Stimulated activated naive CD8-positive, alpha-beta T cell treated with anti-CD3 and anti-CD28 coated beads, Interleukin-15, Interleukin-2, amounts not matched to agents 100 ng/mL and 50 ng/mL, for 24 hours (primary cell): Measurements from ENCODE around the gene PHF21B.
A peak's percentile ranks its signal among the peaks of the same experiment; 100 is the strongest.

Experiments
- H3K27ac Mint-ChIP-seq: one replicate; pipeline ENCODE4 v1.8.0; 2021; ENCODE audit warnings: mild to moderate bottlenecking, mixed read lengths
- H3K27me3 Mint-ChIP-seq: one replicate; pipeline ENCODE4 v1.8.0; 2021; ENCODE audit warnings: mixed read lengths
- H3K36me3 Mint-ChIP-seq: one replicate; pipeline ENCODE4 v1.8.0; 2021; ENCODE audit warnings: low read depth, mixed read lengths
- H3K4me1 Mint-ChIP-seq: one replicate; pipeline ENCODE4 v1.8.0; 2021; ENCODE audit warnings: low read depth, mixed read lengths
- H3K4me3 Mint-ChIP-seq: one replicate; pipeline ENCODE4 v1.8.0; 2021; ENCODE audit warnings: mild to moderate bottlenecking, mixed read lengths
- H3K9me3 Mint-ChIP-seq: one replicate; pipeline ENCODE4 v1.8.0; 2021; ENCODE audit warnings: mixed read lengths

The PHF21B gene

GRCh38 chr22:44947049-44947448 is 62.8 kb downstream of the PHF21B start:
- no peak overlapping the region for H3K4me3 Mint-ChIP-seq
- H3K36me3 Mint-ChIP-seq, result no peaks in the 10 kb centered on the region
- H3K4me1 Mint-ChIP-seq, result no peaks in the 10 kb centered on the region
- no peaks in the 10 kb centered on the region for H3K9me3 Mint-ChIP-seq
- no peaks in the 10 kb centered on the region for H3K27me3 Mint-ChIP-seq
- H3K27ac Mint-ChIP-seq, result no peak overlapping the region

- no peaks in the 10 kb centered on the region for H3K36me3 Mint-ChIP-seq
- H3K4me3 Mint-ChIP-seq, result no peak overlapping the region
- H3K27ac Mint-ChIP-seq, result no peak overlapping the region
- no peaks in the 10 kb centered on the region for H3K4me1 Mint-ChIP-seq
- H3K9me3 Mint-ChIP-seq, result no peaks in the 10 kb centered on the region
- H3K27me3 Mint-ChIP-seq, result no peaks in the 10 kb centered on the region
These were observed 64.8 kb downstream of the PHF21B start for GRCh38 chr22:44944883-44945601.

GRCh38 chr22:44943701-44944324 is 66.0 kb downstream of the PHF21B start:
- no peaks in the 10 kb centered on the region for H3K9me3 Mint-ChIP-seq
- H3K4me1 Mint-ChIP-seq, result no peaks in the 10 kb centered on the region
- H3K4me3 Mint-ChIP-seq, result no peak overlapping the region
- H3K27me3 Mint-ChIP-seq, result no peaks in the 10 kb centered on the region
- H3K27ac Mint-ChIP-seq, result no peak overlapping the region
- no peaks in the 10 kb centered on the region for H3K36me3 Mint-ChIP-seq

- Mint-ChIP-seq H3K9me3 (no peaks in the 10 kb centered on the region), H3K4me1 (no peaks in the 10 kb centered on the region), H3K27me3 (no peaks in the 10 kb centered on the region), H3K4me3 (no peak overlapping the region), H3K36me3 (no peaks in the 10 kb centered on the region), H3K27ac (no peak overlapping the region)
These were observed 66.7 kb downstream of the PHF21B start for GRCh38 chr22:44942979-44943700.

- Mint-ChIP-seq H3K36me3 (no peaks in the 10 kb centered on the region), H3K27me3 (no peaks in the 10 kb centered on the region), H3K27ac (no peak overlapping the region), H3K9me3 (no peaks in the 10 kb centered on the region), H3K4me3 (no peak overlapping the region), H3K4me1 (no peaks in the 10 kb centered on the region)
These were observed 67.7 kb downstream of the PHF21B start for GRCh38 chr22:44942056-44942455.

GRCh38 chr22:44941207-44941606 is 68.6 kb downstream of the PHF21B start:
- H3K36me3 Mint-ChIP-seq, result no peaks in the 10 kb centered on the region
- H3K4me1 Mint-ChIP-seq, result no peaks in the 10 kb centered on the region
- no peaks in the 10 kb centered on the region for H3K27me3 Mint-ChIP-seq
- no peaks in the 10 kb centered on the region for H3K9me3 Mint-ChIP-seq
- H3K4me3 Mint-ChIP-seq, result no peak overlapping the region
- H3K27ac Mint-ChIP-seq, result no peak overlapping the region

- Mint-ChIP-seq H3K9me3 (no peaks in the 10 kb centered on the region), H3K27me3 (no peaks in the 10 kb centered on the region), H3K27ac (peak overlapping the region; percentile 16)
These were observed 69.7 kb downstream of the PHF21B start for GRCh38 chr22:44940130-44940529.

GRCh38 chr22:44939451-44939850 is 70.4 kb downstream of the PHF21B start:
- H3K9me3 Mint-ChIP-seq, result no peaks in the 10 kb centered on the region
- H3K4me1 Mint-ChIP-seq, result no peaks in the 10 kb centered on the region
- no peak overlapping the region for H3K27ac Mint-ChIP-seq
- no peaks in the 10 kb centered on the region for H3K27me3 Mint-ChIP-seq
- H3K4me3 Mint-ChIP-seq, result no peak overlapping the region
- H3K36me3 Mint-ChIP-seq, result no peaks in the 10 kb centered on the region

More at GRCh38 chr22:44940130-44940529, 69.7 kb downstream of the PHF21B start:
- no peak overlapping the region for H3K4me3 Mint-ChIP-seq
- H3K36me3 Mint-ChIP-seq, result no peaks in the 10 kb centered on the region
- H3K4me1 Mint-ChIP-seq, result no peaks in the 10 kb centered on the region

- no peak overlapping the region for H3K27ac Mint-ChIP-seq
- H3K36me3 Mint-ChIP-seq, result no peaks in the 10 kb centered on the region
- H3K4me3 Mint-ChIP-seq, result no peak overlapping the region
- no peaks in the 10 kb centered on the region for H3K4me1 Mint-ChIP-seq
- no peaks in the 10 kb centered on the region for H3K9me3 Mint-ChIP-seq
- H3K27me3 Mint-ChIP-seq, result no peaks in the 10 kb centered on the region
These were observed 70.9 kb downstream of the PHF21B start for GRCh38 chr22:44938886-44939285.

GRCh38 chr22:44937216-44937615 is 72.6 kb downstream of the PHF21B start:
- Mint-ChIP-seq H3K4me1 (no peaks in the 10 kb centered on the region), H3K27me3 (no peaks in the 10 kb centered on the region), H3K4me3 (no peak overlapping the region), H3K27ac (no peak overlapping the region), H3K36me3 (no peaks in the 10 kb centered on the region), H3K9me3 (no peaks in the 10 kb centered on the region)

GRCh38 chr22:44936201-44936600 is 73.6 kb downstream of the PHF21B start:
- no peak overlapping the region for H3K4me3 Mint-ChIP-seq
- no peaks in the 10 kb centered on the region for H3K4me1 Mint-ChIP-seq
- H3K27ac Mint-ChIP-seq, result no peak overlapping the region
- no peaks in the 10 kb centered on the region for H3K9me3 Mint-ChIP-seq
- no peaks in the 10 kb centered on the region for H3K27me3 Mint-ChIP-seq
- no peaks in the 10 kb centered on the region for H3K36me3 Mint-ChIP-seq

GRCh38 chr22:44935724-44936123 is 74.1 kb downstream of the PHF21B start:
- Mint-ChIP-seq H3K27ac (no peak overlapping the region), H3K4me1 (no peaks in the 10 kb centered on the region), H3K36me3 (no peaks in the 10 kb centered on the region)

GRCh38 chr22:44934454-44934735 is 75.4 kb downstream of the PHF21B start:
- Mint-ChIP-seq H3K27me3 (no peaks in the 10 kb centered on the region), H3K4me3 (no peak overlapping the region), H3K36me3 (no peaks in the 10 kb centered on the region), H3K9me3 (no peaks in the 10 kb centered on the region), H3K27ac (no peak overlapping the region), H3K4me1 (no peaks in the 10 kb centered on the region)

More at GRCh38 chr22:44935724-44936123, 74.1 kb downstream of the PHF21B start:
- Mint-ChIP-seq H3K9me3 (no peaks in the 10 kb centered on the region), H3K27me3 (no peaks in the 10 kb centered on the region), H3K4me3 (no peak overlapping the region)

GRCh38 chr22:44933666-44934453 is 75.9 kb downstream of the PHF21B start:
- no peaks in the 10 kb centered on the region for H3K27me3 Mint-ChIP-seq
- H3K27ac Mint-ChIP-seq, result no peak overlapping the region
- no peaks in the 10 kb centered on the region for H3K4me1 Mint-ChIP-seq
- H3K36me3 Mint-ChIP-seq, result no peaks in the 10 kb centered on the region
- H3K9me3 Mint-ChIP-seq, result no peaks in the 10 kb centered on the region
- no peak overlapping the region for H3K4me3 Mint-ChIP-seq

- Mint-ChIP-seq H3K27me3 (no peaks in the 10 kb centered on the region), H3K4me1 (no peaks in the 10 kb centered on the region), H3K9me3 (no peaks in the 10 kb centered on the region), H3K36me3 (no peaks in the 10 kb centered on the region), H3K27ac (no peak overlapping the region), H3K4me3 (no peak overlapping the region)
These were observed 77.3 kb downstream of the PHF21B start for GRCh38 chr22:44932493-44932892.
